HG02884 (cell line): ENCODE data around the gene FRMD4A.

ENCODE experiments used
- ATAC-seq: cut with Tn5 transposase; IDR thresholded peaks from one replicate; pipeline ENCODE4 v1.9.1; 2021; ENCODE audit warnings: mild to moderate bottlenecking, moderate library complexity; ENCODE audit not compliant: unreplicated experiment

FRMD4A gene

DNA sequence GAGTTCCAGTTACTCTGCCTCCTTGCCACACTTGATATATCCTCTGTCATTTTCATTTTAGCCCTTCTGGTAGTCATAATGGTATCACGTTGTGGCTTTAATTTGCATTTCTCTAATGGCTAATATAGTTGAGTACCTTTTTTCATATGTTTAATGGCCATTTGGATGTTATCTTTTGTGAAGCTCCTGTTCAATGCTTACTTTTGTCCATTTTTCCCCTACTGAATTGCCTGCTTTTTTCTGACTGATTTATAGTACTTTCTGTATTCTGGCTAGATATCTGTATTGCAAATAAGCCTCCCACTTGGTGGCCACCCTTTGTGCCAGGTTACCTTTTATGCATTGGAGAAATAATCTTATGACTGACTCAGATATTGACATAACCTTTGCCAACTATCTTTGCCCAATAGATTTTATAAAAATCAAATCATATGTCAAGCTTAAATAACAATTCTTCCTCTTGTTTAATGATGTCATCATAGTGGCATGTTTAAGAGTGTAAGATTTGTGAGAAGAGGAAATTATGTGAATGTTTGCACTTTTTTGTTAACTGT lies 693.3 kb downstream of the FRMD4A start:
- no peak for ATAC-seq

DNA sequence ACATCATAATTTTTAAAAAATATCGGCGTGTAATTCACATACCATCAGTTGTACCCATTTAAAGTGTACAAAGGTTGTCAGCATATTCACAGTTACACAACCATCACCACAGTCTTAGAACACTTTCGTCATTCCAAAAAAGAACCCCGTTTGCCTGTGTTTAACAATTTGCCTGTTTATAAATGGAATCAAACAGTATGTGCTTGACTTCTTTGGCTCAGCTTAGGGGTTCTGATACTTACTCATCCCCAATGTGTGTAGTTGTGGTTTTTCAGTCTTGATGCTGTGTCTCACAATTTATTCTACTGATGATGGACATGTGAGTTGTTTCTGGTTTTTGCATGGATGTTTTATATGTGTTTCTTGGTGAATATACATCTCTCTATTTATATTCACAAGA lies 693.9 kb downstream of the FRMD4A start:
- ATAC-seq: no peak

DNA sequence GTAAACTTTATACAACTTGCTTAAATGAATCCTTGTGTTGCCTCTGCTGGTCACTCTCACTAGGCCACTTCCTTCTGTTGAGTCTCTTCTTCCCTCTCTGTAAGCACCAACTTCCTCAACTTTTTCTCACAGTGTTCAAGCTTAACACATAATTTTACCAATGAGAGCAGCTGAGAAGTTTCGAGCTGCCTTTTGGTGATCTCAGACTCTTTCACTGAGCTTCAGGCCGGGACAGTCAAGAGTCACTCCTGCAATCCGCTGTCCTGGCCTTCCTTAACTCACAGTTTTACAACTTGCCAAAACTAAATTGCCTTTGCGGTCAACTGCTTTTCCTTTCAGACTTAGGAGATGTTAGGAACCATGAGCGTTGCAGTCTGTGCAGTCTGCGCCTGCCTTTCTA lies 696.5 kb downstream of the FRMD4A start:
- ATAC-seq: no peak

DNA sequence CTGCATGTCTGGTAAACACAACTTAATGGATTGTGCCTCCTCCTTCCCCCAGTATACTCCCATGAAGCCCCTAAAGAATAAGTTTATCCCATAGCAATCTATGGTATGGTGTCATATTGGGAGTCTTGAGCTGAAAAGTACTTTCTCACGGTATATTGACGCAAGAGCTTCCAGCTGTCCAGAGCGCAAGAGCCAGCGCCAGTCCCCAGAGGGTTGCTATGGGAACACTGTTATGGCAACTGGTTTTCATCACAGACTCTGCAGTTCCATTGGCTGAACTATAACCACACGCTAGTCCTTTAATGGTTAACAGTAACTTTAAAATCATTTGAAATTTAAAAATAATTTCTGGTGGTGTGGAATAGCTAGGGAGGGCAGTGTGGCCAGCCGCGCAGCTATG lies 697.0 kb downstream of the FRMD4A start:
- no peak for ATAC-seq

DNA sequence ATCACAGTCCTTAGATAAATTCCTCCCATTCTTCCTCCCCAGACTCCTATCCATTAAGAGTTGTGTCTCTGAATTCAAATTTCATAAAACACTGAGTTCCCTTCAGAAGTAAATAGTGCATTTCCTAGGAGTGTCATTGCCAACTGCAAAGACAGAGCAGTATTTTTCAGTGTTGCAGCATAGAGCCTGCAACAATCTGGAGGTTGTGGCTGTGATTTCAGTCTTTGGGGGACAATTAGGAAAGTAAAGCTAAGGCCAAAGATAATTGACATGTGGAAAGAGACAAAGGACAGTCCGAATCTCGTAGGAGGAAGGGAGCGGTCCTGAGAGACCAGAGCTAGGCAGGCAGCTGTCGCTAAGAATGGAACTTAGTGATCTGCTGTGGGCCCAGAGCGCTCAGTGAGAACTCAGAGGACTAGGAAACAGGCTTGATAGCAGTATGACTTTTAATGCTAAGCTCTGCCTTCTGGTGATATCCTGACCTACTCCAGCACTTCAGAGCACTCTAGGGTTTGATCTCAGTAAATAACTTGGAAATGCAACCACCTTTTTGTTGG lies 697.8 kb downstream of the FRMD4A start:
- no peak for ATAC-seq

DNA sequence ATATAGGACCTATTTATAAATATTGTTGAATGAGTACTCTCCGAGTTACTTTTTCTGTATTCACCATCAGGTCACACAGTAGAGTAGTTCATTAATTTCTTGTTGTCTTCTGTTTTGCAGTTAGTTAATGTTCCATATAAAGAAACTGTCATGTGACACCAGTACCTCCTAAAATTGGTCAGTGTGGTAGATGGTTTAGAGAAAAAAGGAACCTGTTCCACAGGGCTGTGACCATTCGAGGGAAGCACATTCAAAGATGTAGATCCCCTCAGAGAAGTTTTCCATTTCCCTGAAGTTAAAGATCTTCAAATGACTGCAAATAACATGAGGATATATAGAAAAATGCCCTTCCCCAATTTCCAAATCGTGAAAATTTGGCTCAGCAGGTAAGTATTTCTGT lies 698.3 kb downstream of the FRMD4A start:
- ATAC-seq: no peak

DNA sequence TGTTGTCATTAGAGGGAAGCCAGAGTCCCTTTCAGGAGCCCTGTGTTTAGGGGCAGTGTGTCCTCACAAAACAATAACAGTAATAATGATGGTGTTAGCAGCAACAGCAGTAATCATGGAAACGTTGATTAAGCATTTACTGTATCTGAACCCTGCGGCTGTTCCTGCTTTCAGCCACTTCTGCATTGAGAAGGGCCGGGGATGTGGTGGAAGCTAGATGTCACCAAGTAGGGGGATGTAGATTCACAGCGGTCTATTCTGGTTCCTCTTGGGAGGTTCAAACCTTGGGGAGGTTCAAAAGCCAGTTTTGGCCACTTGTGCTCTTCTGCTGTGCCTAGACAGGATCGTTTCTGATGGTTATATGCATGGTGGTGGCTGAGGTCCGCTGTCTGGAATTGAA lies 699.1 kb downstream of the FRMD4A start:
- ATAC-seq: no peak

DNA sequence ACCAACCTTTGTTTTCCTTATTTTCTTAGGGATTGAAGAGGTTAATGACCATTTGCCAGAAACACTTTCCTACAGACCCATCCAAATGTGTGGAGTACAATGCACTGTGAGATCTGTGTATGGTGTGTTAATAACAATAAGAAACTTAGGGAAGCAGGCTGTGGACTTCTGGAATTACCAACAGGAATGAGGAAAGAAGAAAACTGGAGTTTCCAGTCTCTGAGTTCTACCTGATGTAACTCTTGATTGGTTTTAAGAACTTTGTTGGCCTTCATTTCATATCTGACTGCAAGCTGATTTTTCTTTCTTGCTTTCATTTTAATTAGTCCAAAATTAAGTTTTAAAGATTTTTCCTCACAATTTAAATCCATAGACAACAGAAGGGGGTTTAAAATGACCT lies 700.5 kb downstream of the FRMD4A start:
- no peak for ATAC-seq

DNA sequence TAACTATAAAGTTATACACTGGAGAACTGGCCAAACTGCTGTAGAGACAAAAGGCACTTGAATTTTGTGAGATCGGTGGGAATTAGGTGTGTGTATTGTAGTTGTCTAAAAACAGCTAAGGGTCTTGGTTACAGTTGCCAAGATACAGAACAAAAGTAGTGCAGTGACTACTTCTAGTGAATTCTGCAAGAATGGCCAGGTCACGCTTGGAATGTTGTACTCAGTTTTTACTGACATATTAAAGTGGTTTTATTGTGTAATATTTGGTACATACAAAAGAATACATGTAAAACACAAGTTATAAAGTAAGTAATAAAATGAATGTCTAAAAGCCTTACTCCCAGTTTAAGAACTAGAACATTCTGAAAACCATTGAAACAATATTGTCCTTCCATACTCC lies 701.6 kb downstream of the FRMD4A start:
- ATAC-seq: no peak

DNA sequence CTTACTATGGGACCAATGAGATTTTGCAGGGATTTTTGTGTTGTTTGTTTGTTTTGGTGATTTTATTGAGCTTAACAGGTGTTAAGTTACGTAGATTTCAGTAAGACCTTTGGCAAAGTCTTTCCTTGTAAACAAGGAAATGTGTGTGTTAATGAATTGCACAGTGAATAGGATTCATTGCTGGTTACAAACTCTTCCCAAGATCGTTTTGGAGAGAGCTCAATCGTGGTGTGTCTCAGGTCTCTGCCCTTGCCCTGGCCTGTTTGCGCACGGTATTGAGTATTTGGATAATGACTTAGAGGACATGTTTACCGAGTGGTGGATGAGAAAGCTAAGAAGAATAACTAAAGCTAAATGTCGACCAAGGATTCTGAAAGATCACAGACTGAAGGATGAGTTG lies 702.1 kb downstream of the FRMD4A start:
- ATAC-seq: no peak

DNA sequence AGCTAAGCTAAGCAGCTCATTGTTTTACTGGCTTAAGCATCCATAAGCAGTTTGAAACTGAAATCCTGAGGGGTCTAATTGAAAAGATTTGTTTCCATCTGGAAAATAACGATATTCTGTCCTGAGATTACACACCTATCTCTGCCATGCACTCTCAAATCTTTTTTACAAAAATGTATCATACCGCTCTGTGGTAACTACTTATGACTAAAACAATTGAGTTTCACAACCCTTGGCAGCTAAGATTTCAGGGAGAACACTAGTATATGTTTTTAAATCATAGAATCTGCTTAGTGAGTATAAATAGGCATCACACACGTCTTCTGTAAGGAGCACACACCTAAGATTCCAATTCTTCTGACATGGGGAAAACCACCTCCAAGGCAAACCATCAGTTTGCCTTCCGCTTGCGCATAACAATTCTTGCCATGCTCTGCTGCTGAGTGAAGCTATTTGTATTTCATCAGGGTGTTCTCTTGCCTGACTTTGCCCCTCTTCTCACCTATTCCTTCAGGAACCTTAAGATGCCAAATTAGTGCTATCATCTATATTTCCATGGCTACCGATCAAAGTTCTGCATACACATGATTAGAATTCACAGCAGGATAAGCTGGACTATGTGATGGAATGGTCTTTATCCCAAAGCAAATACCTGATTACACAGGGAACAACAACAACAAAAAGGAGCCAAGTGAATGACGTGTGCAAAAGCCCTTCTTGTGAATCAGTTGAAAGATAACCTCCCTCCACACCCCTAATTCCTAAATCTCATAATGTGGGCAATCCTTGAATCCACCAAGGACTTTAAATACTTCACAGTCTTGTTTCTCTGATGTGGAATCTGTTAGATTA lies 703.0 kb downstream of the FRMD4A start:
- no peak for ATAC-seq

DNA sequence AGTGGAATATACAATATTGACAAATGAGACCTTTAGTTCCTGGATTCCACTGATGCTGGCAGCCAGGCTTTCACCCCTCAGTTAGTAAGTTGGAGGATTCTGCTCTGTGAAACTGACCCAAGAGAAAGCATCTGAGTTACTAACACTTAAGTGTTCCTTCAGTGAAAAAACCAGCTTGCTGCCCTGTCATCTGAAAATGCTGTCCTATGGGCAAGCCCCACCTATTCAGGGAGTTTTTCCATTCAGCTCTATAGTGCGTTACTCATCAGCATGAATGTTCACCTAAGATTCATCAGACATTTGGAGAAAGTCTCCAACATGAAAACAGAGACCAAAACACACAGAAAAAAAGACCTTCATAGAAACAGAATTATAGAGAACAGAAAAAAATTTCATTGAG lies 706.1 kb downstream of the FRMD4A start:
- ATAC-seq: no peak

DNA sequence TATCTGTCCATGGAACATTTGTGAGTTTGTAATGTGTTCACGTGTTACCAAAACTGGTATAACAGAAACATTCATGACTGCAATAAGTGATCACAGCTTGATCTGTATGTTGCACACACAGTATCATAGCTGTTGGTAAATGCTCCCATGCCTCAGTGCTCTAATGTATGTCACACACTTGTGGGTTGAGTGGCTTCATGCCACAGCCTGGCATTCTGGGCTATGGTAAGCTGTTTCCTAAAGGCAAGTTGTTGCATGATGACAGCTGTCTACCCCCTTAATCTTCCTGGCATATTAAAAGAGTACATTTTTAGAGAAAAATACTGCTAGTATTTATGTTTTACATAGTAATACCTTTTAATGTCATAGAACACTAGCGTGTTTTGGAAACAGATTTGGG lies 708.8 kb downstream of the FRMD4A start:
- ATAC-seq: no peak

DNA sequence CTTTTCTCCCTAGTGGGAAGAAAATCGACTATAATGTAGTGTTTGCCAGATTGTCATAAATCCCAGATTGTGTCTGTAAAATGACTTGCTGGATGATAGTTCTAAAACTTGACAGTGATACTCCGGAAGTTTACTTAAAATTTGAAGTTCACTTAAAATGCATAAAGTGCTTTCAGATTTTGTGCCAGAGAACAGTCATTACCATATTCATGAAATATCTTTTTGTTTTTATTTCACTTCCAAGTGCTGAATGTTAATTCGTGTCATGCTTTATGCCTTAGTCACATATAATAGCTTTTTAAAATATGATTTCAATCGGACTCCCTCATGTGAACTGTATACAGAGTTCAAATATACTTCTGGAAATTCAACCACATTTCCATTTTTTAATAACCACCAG lies 713.6 kb downstream of the FRMD4A start:
- ATAC-seq: no peak

DNA sequence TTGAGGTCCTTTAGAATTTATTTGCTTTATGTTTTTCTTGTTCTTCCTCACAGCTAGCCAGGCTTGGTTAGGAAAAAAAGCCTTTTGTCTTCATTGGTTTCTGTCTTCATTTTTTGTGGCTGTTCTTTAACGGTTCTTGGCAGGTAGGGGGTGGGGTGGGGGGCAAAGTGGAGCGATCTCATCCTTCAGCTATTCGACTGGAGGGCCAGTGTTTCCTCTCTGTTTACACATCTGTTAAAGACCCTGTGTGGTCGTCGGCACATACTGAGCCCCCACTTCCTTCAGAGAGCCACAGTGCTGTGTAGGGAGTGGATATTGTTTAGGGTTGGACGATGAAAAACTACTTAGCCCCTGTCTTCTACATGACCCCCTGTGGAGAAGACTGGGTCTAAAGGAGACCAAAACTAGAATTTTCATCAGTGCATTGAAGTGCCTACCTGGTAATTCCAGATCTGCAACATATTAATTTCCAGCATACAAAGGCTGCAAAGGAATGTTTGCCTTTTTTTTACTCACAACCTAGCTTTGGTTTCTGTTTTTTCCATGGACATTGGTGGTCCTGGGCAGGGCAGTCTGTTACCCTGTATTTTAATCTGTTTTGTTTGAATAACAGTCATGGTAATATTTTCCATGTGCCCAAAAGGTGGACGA lies 714.9 kb downstream of the FRMD4A start:
- ATAC-seq: no peak

DNA sequence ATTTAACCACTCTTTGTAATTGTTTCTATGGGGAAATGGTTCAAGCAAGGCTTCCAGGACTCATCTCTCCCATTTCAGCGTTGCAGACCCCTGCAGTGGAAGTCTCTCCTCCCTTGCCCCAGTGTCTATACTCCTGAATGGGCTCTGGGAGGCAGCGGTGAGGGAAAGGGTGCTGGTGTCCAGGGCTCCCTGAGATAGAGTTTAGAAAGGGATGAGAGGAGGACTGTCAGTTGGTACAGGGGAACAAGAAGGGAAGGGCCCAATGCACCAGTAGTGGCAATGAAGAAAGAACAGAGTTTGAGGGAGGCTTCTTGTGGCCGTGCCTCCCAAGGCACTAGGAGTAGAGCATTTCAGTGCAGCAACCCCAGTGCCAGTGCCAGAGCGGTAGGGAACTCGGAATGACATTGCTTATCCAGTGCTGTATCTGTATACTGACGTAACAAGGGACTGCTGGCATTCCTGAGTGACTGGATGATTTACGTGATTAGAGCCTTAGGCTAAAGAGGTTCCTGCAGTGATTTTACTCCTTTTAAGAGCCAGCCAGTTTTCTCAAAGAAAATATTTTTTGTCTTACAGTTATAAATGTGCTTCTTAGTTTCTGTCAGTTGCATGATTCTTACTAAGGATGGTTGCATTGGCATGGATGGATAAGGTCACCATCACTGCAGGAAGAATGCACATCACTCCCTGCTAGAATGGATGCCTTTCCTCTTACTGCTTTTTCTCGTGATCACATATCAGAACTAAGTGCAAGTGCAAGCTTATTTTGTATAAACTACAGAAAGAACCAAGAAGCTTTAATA lies 716.0 kb downstream of the FRMD4A start:
- no peak for ATAC-seq

DNA sequence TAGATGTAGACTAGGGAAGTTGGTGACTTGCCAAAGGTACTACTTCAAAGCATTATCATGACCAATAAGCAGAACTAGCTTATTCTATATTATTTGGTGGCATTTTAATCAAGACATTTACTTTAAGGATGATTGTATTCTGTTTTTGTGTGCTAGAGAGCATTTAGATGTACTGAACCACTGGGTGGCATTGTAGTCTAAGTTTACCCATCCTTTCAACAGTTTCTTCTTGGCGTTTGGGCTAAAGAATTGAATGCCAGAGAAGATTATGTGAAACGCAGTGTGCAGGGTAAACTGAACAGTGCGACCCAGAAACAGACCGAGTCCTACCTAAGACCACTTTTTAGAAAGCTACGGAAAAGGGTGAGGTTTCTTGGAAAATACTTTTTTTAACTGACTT lies 717.2 kb downstream of the FRMD4A start:
- no peak for ATAC-seq

DNA sequence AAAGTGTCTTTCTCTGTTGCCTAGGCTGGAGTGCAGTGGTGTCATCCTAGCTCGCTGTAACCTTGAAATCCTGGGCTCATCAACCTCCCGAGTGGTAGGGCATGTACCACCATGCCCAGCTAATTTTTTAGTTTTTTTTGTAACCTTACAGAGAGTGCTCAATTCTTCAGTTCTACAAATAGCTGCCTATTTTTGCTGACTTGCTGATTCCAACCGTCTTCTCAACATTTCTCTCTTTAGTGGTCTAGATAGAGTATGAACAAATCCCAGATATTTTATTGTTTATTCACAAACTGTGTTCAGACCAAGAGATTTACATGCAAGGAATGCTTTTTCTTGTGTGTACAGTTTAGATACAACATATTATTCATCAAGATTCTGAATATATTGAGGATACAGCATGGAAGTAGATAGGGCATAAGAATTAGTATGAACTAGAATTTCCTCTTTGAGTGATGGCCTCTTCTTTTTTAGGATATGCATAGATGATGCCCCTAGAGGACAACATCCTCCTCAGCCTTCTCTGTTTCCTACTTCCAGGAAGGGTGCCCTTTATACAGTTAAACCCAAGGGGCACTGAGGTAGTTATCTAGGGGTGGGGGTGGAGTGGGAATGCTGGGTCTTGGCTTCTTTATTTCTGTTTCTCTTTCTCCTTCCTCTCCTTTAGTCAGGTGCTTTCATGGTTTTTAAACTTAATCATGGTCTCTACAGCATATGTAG lies 717.9 kb downstream of the FRMD4A start:
- no peak for ATAC-seq

DNA sequence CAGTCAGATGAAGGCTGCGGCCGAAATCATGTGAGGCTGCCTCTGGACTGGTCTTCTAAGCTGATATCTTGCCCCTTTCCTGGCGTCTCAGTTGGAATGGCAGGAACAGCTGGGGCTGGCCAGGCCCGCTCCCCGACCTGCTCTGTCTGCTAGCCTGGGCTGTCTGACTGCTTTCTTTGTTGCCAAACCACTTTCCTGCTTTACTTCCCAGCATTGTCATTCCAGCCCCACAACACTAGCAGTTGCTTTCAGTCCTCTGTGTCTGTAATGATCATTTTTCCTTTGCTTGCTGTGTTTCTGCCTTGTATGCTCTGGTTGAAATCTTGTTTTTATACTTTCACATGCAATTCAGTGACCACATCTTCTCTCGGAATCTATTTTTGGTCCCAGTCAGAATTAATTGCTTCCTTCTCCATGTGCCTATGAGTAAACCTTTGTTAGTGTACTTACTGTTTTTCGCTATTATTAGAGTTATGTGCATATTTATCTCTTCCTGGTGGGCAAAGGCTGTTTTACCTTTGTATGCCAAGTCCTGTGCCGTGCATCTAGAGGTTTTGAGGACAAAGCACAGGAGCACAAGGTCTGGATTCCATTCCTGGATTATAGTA lies 722.4 kb downstream of the FRMD4A start:
- ATAC-seq: no peak

DNA sequence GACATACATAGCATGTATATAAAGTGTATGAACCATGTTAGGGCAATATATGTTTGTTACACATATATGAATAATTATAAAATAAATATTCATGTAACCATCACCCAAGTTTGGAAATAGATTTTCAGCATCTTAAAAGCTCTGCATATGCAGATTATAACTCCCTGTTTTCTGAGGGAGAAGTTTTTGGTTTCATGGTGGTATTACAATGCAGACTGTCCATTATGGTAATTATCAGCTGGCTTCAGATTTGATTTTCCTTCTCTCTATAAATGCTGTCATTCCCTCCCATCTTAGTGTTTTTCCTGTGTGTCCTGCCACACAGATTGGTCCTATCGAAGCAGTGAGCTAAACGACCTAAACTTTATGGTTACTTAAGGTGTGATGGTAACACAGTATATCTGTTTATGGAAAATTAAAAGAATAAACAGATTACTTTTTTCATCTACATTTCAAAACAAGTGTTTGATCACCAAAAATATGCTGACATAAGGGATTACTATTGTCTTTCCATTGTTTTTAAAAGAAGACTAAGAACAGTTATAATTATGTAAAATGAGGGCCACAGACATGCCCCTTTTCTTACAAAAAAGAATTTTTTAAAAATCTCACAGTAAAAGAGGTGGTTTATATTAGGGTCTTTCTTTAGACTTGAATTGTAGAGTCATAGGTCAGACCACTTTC lies 726.2 kb downstream of the FRMD4A start:
- no peak for ATAC-seq
